Naive thymus-derived CD8-positive, alpha-beta T cell (primary cell): ENCODE data around the gene TXNDC17. TPM values are rescaled to one million over a fixed set of nuclear protein-coding genes. Genes with fewer than 3 reads are reported as not detected.
A peak's percentile ranks its signal among the peaks of the same experiment; 100 is the strongest.

Source experiments
- ATAC-seq, 2 donors: fragments of 150-1000 bp; cut with Tn5 transposase in 1 of 2; sonication (Bioruptor Pico), chemical (Tn5 transposase) in 1 of 2; 1 replicate in 1 of 2; 2 replicates in 1 of 2; pipeline ENCODE4 v1.10.0; 2021; ENCODE audit warnings: mild to moderate bottlenecking in 2 of 2, moderate library complexity in 2 of 2
- POLR2A ChIA-PET: fragments of 350-600 bp; sonication (Branson Sonifier 250); formaldehyde crosslinking; loops from one replicate; lab custom pipeline; 2021; ENCODE audit warnings: antibody characterized with exemption; lab: Charles Lee
- DNase-seq, 10 donors: peaks; one replicate each; pipeline versions ENCODE4 v3.0.0 to v3.0.0-alpha.2; 2020 to 2022
- H3K27ac Mint-ChIP-seq, 10 donors: one replicate each; pipeline ENCODE4 v1.8.0; 2020 to 2022; ENCODE audit warnings: mild to moderate bottlenecking in 10 of 10, mixed read lengths in 10 of 10, moderate library complexity in 4 of 10, inconsistent platforms in 1 of 10
- H3K27me3 Mint-ChIP-seq, 5 donors: one replicate each; pipeline ENCODE4 v1.8.0; 2021 to 2022; ENCODE audit warnings: mixed read lengths in 5 of 5
- H3K36me3 Mint-ChIP-seq, 3 donors: one replicate each; pipeline ENCODE4 v1.8.0; 2020 to 2022; ENCODE audit warnings: mixed read lengths in 3 of 3, mild to moderate bottlenecking in 2 of 3, inconsistent platforms in 1 of 3
- H3K4me1 Mint-ChIP-seq, 4 donors: one replicate each; pipeline ENCODE4 v1.8.0; 2021 to 2022; ENCODE audit warnings: mixed read lengths in 4 of 4
- H3K4me3 Mint-ChIP-seq, 10 donors: one replicate each; pipeline ENCODE4 v1.8.0; 2020 to 2022; ENCODE audit warnings: mild to moderate bottlenecking in 10 of 10, mixed read lengths in 10 of 10, moderate library complexity in 6 of 10, inconsistent platforms in 1 of 10
- H3K9me3 Mint-ChIP-seq, 9 donors: one replicate each; pipeline ENCODE4 v1.8.0; 2020 to 2022; ENCODE audit warnings: mixed read lengths in 9 of 9, mild to moderate bottlenecking in 3 of 9, inconsistent platforms in 1 of 9, moderate library complexity in 1 of 9
- polyA plus RNA-seq, 3 donors: library from polyadenylated mRNA; unstranded; fragments of 300-500 nt; fragmentation: Illumina TruSeq; gene quantifications; one replicate each; pipeline ENCODE4 v1.2.3, GENCODE V29; 2021
- total RNA-seq, 8 experiments: library from RNA in 2 of 8; stranded (reverse) in 2 of 8; gene quantifications; one replicate each; pipeline ENCODE4 v1.2.3 and lab custom pipeline; 2021 to 2026

Gene TXNDC17
- total and polyA plus RNA-seq, 5 experiments from 2014 or later = 17.2 to 73.5 (median 48.7) TPM

GRCh38 chr17:6677946-6678345 lies 37.1 kb downstream of the TXNDC17 start:
- POLR2A ChIA-PET = no interaction called here
- H3K27ac Mint-ChIP-seq = no peak overlapping the region
- DNase-seq (peak in 1 of 10 donors; percentile 44), ATAC-seq (no peak)
- peaks cover 7 to 18% (median 10%) of the 10 kb centered on the region in 4 donors for H3K4me1 Mint-ChIP-seq
- no peak overlapping the region for H3K4me3 Mint-ChIP-seq
- H3K36me3 Mint-ChIP-seq = no peaks in the 10 kb centered on the region
- peaks cover 8 to 41% (median 28%) of the 10 kb centered on the region in 5 donors for H3K27me3 Mint-ChIP-seq
- H3K9me3 Mint-ChIP-seq = no peaks in the 10 kb centered on the region

GRCh38 chr17:6679241-6679640 lies 38.4 kb downstream of the TXNDC17 start:
- H3K4me1 Mint-ChIP-seq = peaks cover 8 to 18% (median 10%) of the 10 kb centered on the region in 4 donors
- H3K27ac Mint-ChIP-seq = no peak overlapping the region
- POLR2A ChIA-PET = no interaction called here
- H3K27me3 Mint-ChIP-seq = peaks cover 9 to 54% (median 36%) of the 10 kb centered on the region in 5 donors
- no peak overlapping the region for H3K4me3 Mint-ChIP-seq
- DNase-seq (peak in 1 of 10 donors; percentile 4), ATAC-seq (no peak)
- H3K9me3 Mint-ChIP-seq = no peaks in the 10 kb centered on the region
- no peaks in the 10 kb centered on the region for H3K36me3 Mint-ChIP-seq

- Mint-ChIP-seq H3K36me3 (no peaks in the 10 kb centered on the region), H3K27me3 (peaks cover 15 to 67% (median 52%) of the 10 kb centered on the region in 5 donors), H3K9me3 (no peaks in the 10 kb centered on the region), H3K4me1 (peaks cover 8 to 18% (median 10%) of the 10 kb centered on the region in 4 donors), H3K4me3 (no peak overlapping the region), H3K27ac (no peak overlapping the region)
- POLR2A ChIA-PET = no interaction called here
- no peak for ATAC-seq
- DNase-seq = peak in 1 of 10 donors; percentile 4
Measured at GRCh38 chr17:6681176-6681575, 40.3 kb downstream of the TXNDC17 start.

- ATAC-seq (no peak), DNase-seq (no peak)
- Mint-ChIP-seq H3K4me1 (peaks cover 8 to 18% (median 10%) of the 10 kb centered on the region in 4 donors), H3K27me3 (peaks cover 15 to 69% (median 55%) of the 10 kb centered on the region in 5 donors), H3K36me3 (no peaks in the 10 kb centered on the region), H3K9me3 (no peaks in the 10 kb centered on the region), H3K4me3 (no peak overlapping the region), H3K27ac (no peak overlapping the region)
- POLR2A ChIA-PET = no interaction called here
Measured at GRCh38 chr17:6681671-6682070, 40.8 kb downstream of the TXNDC17 start.

- Mint-ChIP-seq H3K9me3 (no peaks in the 10 kb centered on the region), H3K27me3 (peaks cover 17 to 76% (median 61%) of the 10 kb centered on the region in 5 donors), H3K4me3 (no peak overlapping the region), H3K4me1 (peaks cover 6 to 16% (median 8%) of the 10 kb centered on the region in 4 donors), H3K36me3 (no peaks in the 10 kb centered on the region), H3K27ac (no peak overlapping the region)
- DNase-seq = peak in 1 of 10 donors; percentile 57
- POLR2A ChIA-PET = no interaction called here
- no peak for ATAC-seq
Measured at GRCh38 chr17:6682339-6682738, 41.5 kb downstream of the TXNDC17 start.

GRCh38 chr17:6683081-6683684 lies 42.3 kb downstream of the TXNDC17 start:
- Mint-ChIP-seq H3K27ac (no peak overlapping the region), H3K4me3 (no peak overlapping the region), H3K36me3 (no peaks in the 10 kb centered on the region), H3K9me3 (no peaks in the 10 kb centered on the region), H3K27me3 (peaks cover 19 to 81% (median 62%) of the 10 kb centered on the region in 5 donors), H3K4me1 (peaks cover 0 to 8% (median 4%) of the 10 kb centered on the region in 4 donors)
- no peak for DNase-seq
- POLR2A ChIA-PET = no interaction called here
- ATAC-seq = no peak

GRCh38 chr17:6683730-6684459 lies 43.0 kb downstream of the TXNDC17 start:
- H3K9me3 Mint-ChIP-seq = no peaks in the 10 kb centered on the region
- ATAC-seq = no peak
- peak overlapping the region in 1 of 10 donors; percentile 60 for H3K27ac Mint-ChIP-seq
- DNase-seq = peak in 1 of 10 donors; percentile 42
- peaks cover 19 to 74% (median 55%) of the 10 kb centered on the region in 5 donors for H3K27me3 Mint-ChIP-seq
- no peaks in the 10 kb centered on the region for H3K36me3 Mint-ChIP-seq
- H3K4me1 Mint-ChIP-seq = peaks cover 0 to 1% (median under 1%) of the 10 kb centered on the region in 4 donors
- H3K4me3 Mint-ChIP-seq = no peak overlapping the region
- POLR2A ChIA-PET = no interaction called here

- Mint-ChIP-seq H3K27ac (no peak overlapping the region), H3K4me1 (peaks cover 0 to 1% (median 0%) of the 10 kb centered on the region in 4 donors), H3K36me3 (no peaks in the 10 kb centered on the region), H3K9me3 (no peaks in the 10 kb centered on the region), H3K27me3 (peaks cover 19 to 71% (median 56%) of the 10 kb centered on the region in 5 donors), H3K4me3 (no peak overlapping the region)
- ATAC-seq (no peak), DNase-seq (peak in 1 of 10 donors; percentile 3)
- POLR2A ChIA-PET = no interaction called here
Measured at GRCh38 chr17:6684460-6684783, 43.6 kb downstream of the TXNDC17 start.

GRCh38 chr17:6684881-6685767 lies 44.3 kb downstream of the TXNDC17 start:
- peaks cover 0 to 1% (median 0%) of the 10 kb centered on the region in 4 donors for H3K4me1 Mint-ChIP-seq
- ATAC-seq = no peak
- POLR2A ChIA-PET = no interaction called here
- no peaks in the 10 kb centered on the region for H3K36me3 Mint-ChIP-seq
- no peak overlapping the region for H3K4me3 Mint-ChIP-seq
- peaks cover 18 to 72% (median 57%) of the 10 kb centered on the region in 5 donors for H3K27me3 Mint-ChIP-seq
- no peak overlapping the region for H3K27ac Mint-ChIP-seq
- no peaks in the 10 kb centered on the region for H3K9me3 Mint-ChIP-seq
- DNase-seq = peak in 1 of 10 donors; percentile 21

- peaks cover 16 to 79% (median 57%) of the 10 kb centered on the region in 5 donors for H3K27me3 Mint-ChIP-seq
- no peaks in the 10 kb centered on the region for H3K9me3 Mint-ChIP-seq
- POLR2A ChIA-PET = no interaction called here
- H3K36me3 Mint-ChIP-seq = no peaks in the 10 kb centered on the region
- peaks cover 0 to 1% (median 0%) of the 10 kb centered on the region in 4 donors for H3K4me1 Mint-ChIP-seq
- peak overlapping the region in 1 of 10 donors; percentile 1 for H3K27ac Mint-ChIP-seq
- DNase-seq (no peak), ATAC-seq (no peak)
- H3K4me3 Mint-ChIP-seq = no peak overlapping the region
Measured at GRCh38 chr17:6686026-6686425, 45.2 kb downstream of the TXNDC17 start.

GRCh38 chr17:6688944-6689343 lies 48.1 kb downstream of the TXNDC17 start:
- ATAC-seq (no peak), DNase-seq (no peak)
- POLR2A ChIA-PET = no interaction called here
- no peaks in the 10 kb centered on the region for H3K36me3 Mint-ChIP-seq
- peaks cover 0 to 2% (median 0%) of the 10 kb centered on the region in 4 donors for H3K4me1 Mint-ChIP-seq
- H3K9me3 Mint-ChIP-seq = no peaks in the 10 kb centered on the region
- H3K27me3 Mint-ChIP-seq = peaks cover 22 to 83% (median 46%) of the 10 kb centered on the region in 5 donors
- H3K27ac Mint-ChIP-seq = peak overlapping the region in 1 of 10 donors; percentile 69
- no peak overlapping the region for H3K4me3 Mint-ChIP-seq

GRCh38 chr17:6690641-6691040 lies 49.8 kb downstream of the TXNDC17 start:
- Mint-ChIP-seq H3K9me3 (no peaks in the 10 kb centered on the region), H3K4me1 (peaks cover 0 to 2% (median 0%) of the 10 kb centered on the region in 4 donors), H3K27ac (no peak overlapping the region), H3K27me3 (peaks cover 20 to 76% (median 44%) of the 10 kb centered on the region in 5 donors), H3K36me3 (no peaks in the 10 kb centered on the region), H3K4me3 (no peak overlapping the region)
- DNase-seq (no peak), ATAC-seq (no peak)
- POLR2A ChIA-PET = no interaction called here
